NCI-H748 (cell line): ENCODE measurements around the gene AP3D1.
"Not testable (repeated sequence)": the region's sequence is repeated elsewhere in the genome, so short reads cannot be mapped to it uniquely, and the experiment has no call there.

ENCODE experiments used
- DNase-seq: peaks from one replicate; lab custom pipeline; 2025; ENCODE audit not compliant: unreplicated experiment; lab: John Stamatoyannopoulos, UW

Gene AP3D1

GRCh38 chr19:2151339-2152229, at the start of gene AP3D1:
Gene AP3D1, minus strand, starts transcription at chr19:2151566. Its CDS starts 232 bp downstream, at chr19:2151334.
- DNase-seq = peak; percentile 97

GRCh38 chr19:2200624-2201294, 49.4 kb upstream of the AP3D1 start:
- not testable (repeated sequence) for DNase-seq

DNA sequence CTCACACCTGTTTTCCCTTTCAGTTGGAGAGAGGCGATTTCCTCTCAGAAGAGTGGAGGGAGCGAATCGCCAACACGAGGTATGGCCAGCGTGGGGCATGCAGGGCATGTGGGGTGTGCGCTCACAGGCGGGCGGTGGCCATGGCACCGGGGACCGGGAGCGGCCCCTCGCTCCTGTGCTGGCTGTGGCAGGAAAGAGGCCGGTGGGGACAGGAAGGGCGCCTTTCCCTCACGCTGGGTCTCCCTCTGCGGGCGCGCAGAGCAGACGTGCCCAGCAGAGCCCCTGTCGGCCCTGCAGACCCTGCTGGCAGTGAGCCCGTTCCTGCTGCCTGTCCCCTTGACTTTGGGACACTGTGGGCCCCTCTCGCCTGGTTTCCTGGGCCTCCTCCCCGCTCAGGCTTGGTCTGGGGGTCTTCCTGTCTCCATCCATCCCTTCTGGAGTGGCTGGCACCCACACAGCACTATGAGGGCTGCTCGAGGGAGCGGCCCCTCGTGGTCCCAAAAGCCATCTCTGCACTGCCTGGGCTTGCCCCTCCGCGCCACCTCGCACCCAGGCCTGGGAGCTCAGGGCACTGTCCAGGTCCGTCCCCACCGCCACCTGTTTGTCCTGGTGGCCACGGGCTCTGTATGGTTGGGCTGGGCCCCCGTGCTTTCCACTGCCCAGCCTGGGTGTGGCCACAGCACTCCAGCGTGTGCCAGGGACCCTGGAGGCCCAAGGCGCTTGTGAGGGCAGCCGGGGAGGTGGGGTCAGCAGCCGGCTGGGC, 48.7 kb upstream of the AP3D1 start:
- DNase-seq = no peak

- no peak for DNase-seq
Measured at GRCh38 chr19:2199215-2199614, 47.8 kb upstream of the AP3D1 start.

DNA sequence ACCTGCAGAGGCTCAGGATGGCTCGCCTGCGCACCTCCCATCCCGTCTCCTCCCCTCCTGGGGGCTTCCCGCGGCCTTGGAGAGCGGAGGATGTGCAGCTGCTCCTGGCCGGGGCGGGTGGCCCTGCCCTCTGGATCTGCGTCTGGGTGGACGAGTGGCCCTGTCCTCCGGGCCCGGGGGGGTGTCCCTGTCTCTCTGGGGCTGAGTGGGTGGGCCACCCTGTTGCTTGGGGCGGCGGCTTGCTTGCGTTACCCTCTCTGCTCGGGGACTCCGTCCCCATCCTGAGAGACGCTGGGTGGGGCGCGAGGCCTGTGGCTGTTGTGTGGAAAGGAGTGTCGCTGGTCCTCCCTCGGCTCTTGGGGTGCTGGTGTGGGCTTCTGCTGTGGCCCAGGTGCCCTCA, 47.0 kb upstream of the AP3D1 start:
- DNase-seq = no peak

DNA sequence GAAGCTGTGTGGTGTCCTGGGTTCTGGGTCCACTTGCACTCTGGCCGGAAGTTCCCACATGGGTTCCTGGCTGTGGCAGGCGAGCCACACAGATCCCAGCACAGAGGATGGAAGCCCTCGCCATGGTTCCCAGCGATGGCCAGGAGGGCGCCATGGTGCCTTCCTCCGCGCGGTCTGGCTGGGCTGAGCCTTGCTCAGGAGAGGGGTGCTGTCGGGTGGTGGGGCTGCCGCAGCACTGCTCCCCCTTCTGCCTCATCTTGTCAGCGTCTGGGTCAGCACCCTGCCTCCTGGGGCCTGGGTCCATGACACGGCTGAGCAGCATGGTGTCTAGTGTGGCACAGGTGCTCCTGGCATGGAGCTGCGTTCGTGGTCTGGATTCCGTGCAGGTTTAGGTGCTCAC, 45.9 kb upstream of the AP3D1 start:
- no peak for DNase-seq

- DNase-seq = no peak
Measured at GRCh38 chr19:2195914-2196313, 44.5 kb upstream of the AP3D1 start.

DNA sequence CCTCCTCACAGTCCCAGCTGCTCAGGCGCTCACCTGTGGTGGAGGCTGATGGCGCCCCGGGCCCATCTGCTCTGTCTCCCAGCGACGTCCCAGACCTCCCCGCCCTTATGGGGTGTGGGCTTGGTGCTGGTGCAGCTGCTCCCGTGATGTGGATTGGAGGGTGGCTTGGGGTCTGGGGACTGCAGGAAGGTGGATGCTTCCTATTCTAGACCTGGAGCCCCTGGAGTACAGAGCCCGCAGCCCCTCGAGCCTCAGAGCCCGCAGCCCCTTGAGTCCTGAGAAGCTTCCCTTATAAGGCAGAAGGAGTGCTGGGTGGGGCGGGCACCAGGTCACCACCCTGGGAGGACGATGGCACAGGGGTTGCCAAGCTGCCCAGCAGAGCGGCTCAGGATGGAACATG, 44.0 kb upstream of the AP3D1 start:
- DNase-seq = no peak

DNA sequence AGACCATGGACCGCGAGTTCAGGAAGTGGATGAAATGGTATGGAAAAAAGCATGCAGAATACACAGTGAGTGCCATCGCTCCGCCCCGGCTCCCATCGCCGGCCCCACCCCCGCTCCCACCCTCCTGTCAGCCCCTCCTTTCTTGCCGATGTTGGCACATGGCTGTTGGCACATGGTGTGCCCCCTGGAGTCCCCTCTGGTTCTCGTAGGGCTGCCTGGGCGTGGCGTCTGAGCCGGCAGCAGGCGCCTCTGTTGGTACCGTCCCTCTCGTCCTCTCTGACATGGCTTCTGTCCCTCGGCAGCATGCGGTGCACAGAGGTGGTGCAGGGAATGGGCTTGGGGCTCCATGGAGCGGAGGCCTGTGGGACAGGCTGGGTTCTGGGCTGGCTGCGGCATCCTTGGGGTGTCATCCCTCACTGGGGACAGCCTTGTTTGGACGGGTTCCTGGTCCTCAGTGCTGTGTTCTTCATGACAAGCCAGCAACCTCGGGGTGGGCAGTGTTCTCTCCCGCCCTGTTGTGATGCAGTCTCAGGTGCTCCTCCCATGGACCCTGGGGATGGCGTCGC, 43.2 kb upstream of the AP3D1 start:
- no peak for DNase-seq

DNA sequence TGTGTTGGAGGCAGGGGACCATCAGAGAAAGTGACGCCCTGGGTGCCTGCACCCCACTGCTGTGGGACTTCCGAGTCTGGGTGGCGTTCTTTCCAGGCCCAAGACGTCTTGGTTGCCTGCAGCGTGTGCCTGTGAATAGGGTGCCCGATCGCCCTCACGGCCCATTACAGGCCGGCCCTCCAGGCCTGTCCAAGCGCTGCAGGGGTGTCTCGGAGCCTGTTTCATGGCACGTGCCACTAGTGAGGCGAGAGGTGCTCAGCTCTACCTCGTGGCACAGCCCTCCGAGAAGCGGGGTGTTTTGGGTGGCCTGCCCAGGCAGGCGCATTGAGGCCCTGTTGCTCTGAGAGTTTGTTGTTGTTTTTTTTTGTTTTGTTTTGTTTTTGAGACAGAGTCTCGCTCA, 42.4 kb upstream of the AP3D1 start:
- DNase-seq = no peak

DNA sequence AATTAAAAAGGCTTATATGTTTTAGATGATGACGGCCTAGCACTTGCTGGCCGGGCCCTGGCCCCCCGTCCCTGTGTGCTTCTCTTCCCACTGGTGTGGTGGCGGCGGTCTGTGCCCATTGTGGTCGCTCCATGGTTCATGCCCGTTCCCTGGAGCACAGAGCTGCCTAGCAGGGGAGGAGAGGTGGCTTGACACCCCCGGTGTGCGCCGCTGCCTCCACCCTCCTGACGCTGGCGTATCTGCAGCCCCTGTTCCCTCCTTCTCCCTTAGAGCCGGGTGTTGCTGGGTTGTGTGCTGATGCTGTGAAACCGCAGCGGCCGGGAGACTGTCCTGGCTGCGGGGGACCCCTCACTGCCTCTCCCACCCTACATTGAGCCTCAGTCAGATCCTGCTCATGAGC, 41.5 kb upstream of the AP3D1 start:
- no peak for DNase-seq

GRCh38 chr19:2191456-2192310, 40.3 kb upstream of the AP3D1 start:
- DNase-seq = no peak

- no peak for DNase-seq
Measured at GRCh38 chr19:2190848-2191455, 39.6 kb upstream of the AP3D1 start.

DNA sequence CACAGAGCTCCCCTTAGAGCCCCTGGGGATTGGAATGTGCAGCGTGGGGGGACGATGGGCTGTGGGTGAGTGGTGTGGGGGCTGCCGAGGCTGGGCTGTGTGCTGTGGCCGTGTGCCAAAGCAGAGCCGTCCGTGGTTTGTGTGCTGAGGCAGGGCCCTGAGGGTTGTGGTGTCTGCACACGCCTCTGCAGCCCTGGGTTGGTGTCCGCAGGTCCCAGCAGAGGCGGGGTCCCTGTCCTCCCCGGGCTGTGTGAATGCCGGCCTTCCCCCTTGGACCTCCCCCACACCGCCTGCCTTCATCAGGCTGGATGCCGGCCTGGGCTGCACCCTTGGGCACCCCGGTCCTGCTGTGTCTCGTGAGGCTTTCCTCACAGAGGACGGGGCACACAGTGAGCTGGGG, 38.5 kb upstream of the AP3D1 start:
- DNase-seq = no peak

GRCh38 chr19:2188708-2189385, 37.5 kb upstream of the AP3D1 start:
- DNase-seq = no peak

- no peak for DNase-seq
Measured at GRCh38 chr19:2187159-2187558, 35.8 kb upstream of the AP3D1 start.

DNA sequence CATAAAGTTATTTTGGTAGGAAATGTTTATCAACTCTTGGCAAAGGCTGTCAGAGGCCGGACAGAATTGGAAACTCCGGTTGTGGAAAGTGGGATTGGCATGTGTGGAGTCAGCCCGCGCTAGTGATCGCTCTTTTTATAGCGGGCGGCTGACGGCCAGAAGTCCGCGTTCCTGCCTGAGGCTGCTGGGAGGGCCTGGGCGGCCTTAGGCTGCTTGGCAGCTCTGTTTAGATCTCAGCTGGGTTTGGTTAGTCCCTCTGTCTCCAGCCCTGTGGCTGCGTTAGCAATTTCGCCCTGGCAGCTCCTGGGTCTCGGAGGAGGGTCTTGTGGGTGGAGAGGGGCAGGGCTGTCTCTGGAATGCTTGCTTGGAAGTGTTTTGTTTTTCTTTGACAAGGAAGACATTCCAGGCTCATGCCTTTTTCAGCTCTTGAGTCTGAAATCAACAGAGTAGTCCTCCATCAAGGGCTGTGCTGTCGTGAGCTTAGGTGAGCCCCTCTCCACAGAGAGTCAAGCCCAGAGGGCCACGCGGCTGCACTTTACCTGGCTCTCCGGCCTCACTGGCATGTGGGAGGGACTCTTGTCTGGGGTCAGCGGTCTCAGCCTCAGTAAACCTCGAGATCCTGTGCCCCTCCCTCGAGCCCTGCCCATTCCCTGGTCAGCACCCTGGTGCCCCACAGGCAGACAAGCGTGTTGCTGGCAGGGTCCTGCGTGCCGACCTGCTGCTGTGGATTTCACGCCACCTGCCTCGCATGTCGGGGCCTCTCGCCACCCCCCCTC, 34.9 kb upstream of the AP3D1 start:
- no peak for DNase-seq

- no peak for DNase-seq
Measured at GRCh38 chr19:2185734-2186070, 34.3 kb upstream of the AP3D1 start.
